B cell (primary cell): ENCODE results near the gene DCLK1.

Experiments used
- CTCF ChIP-seq: fragments of 200-600 bp; IDR thresholded peaks from one replicate; pipeline ENCODE4 v1.8.0; 2022; ENCODE audit warnings: antibody characterized with exemption, mild to moderate bottlenecking
- EZH2 ChIP-seq: IDR thresholded peaks from 2 replicates; pipeline ENCODE4 v1.6.1; 2012; ENCODE audit warnings: borderline replicate concordance, low read depth, mild to moderate bottlenecking, moderate library complexity, low read length; ENCODE audit not compliant: insufficient read depth, poor library complexity, severe bottlenecking

- TF ChIP-seq CTCF = no peak
- no peak for TF ChIP-seq EZH2
Measured at GRCh38 chr13:36108342-36108741, 22.8 kb downstream of the DCLK1 start.
